CD8-positive, alpha-beta memory T cell (primary cell): ENCODE results near the gene CCDC110. TPM values are rescaled to one million over a fixed set of nuclear protein-coding genes. Genes with fewer than 3 reads are reported as not detected.

ENCODE experiments used
- CTCF ChIA-PET: fragments of 350-600 bp; sonication (Branson Sonifier 250); formaldehyde crosslinking; loops from one replicate; lab custom pipeline; 2021; ENCODE audit warnings: antibody characterized with exemption; lab: Charles Lee
- POLR2A ChIA-PET: fragments of 350-600 bp; sonication (Branson Sonifier 250); formaldehyde crosslinking; loops from one replicate; lab custom pipeline; 2021; ENCODE audit warnings: antibody characterized with exemption; lab: Charles Lee
- DNase-seq, 5 donors: peaks; one replicate each; pipeline versions ENCODE4 v3.0.0 to v3.0.0-alpha.2; 2020 to 2022; ENCODE audit warnings: mixed read lengths in 1 of 5
- H3K27ac ChIP-seq: one replicate; pipeline ENCODE4 v1.7.0; 2013; ENCODE audit warnings: low read depth, mild to moderate bottlenecking, low read length, moderate library complexity
- H3K27me3 ChIP-seq: 2 replicates; pipeline ENCODE4 v1.7.0; 2013; ENCODE audit warnings: low read length, mild to moderate bottlenecking; ENCODE audit not compliant: insufficient read depth, poor library complexity, severe bottlenecking
- H3K36me3 ChIP-seq: 2 replicates; pipeline ENCODE4 v1.7.0; 2013; ENCODE audit warnings: mild to moderate bottlenecking, low read length, moderate library complexity; ENCODE audit not compliant: insufficient read depth
- H3K4me1 ChIP-seq: 2 replicates; pipeline ENCODE4 v1.7.0; 2013; ENCODE audit warnings: mild to moderate bottlenecking, low read length, moderate library complexity; ENCODE audit not compliant: insufficient read depth
- H3K4me3 ChIP-seq: 2 replicates; pipeline ENCODE4 v1.7.0; 2013; ENCODE audit warnings: mild to moderate bottlenecking, low read length
- H3K9me3 ChIP-seq: 2 replicates; pipeline ENCODE4 v1.7.0; 2013; ENCODE audit warnings: mild to moderate bottlenecking, low read length
- H3K27ac Mint-ChIP-seq, 8 donors: one replicate each; pipeline ENCODE4 v1.8.0; 2020 to 2021; ENCODE audit warnings: mixed read lengths in 8 of 8, mild to moderate bottlenecking in 6 of 8, inconsistent platforms in 3 of 8, moderate library complexity in 3 of 8
- H3K27me3 Mint-ChIP-seq, 2 donors: one replicate each; pipeline ENCODE4 v1.8.0; 2020 to 2021; ENCODE audit warnings: mixed read lengths in 2 of 2, mild to moderate bottlenecking in 1 of 2, moderate library complexity in 1 of 2
- H3K36me3 Mint-ChIP-seq, 3 donors: one replicate each; pipeline ENCODE4 v1.8.0; 2020 to 2021; ENCODE audit warnings: mixed read lengths in 3 of 3, inconsistent platforms in 1 of 3, mild to moderate bottlenecking in 1 of 3
- H3K4me1 Mint-ChIP-seq, 3 donors: one replicate each; pipeline ENCODE4 v1.8.0; 2020 to 2021; ENCODE audit warnings: mixed read lengths in 3 of 3, inconsistent platforms in 1 of 3, mild to moderate bottlenecking in 1 of 3
- H3K4me3 Mint-ChIP-seq, 7 donors: one replicate each; pipeline ENCODE4 v1.8.0; 2020 to 2021; ENCODE audit warnings: mixed read lengths in 7 of 7, mild to moderate bottlenecking in 6 of 7, moderate library complexity in 4 of 7, inconsistent platforms in 2 of 7
- H3K9me3 Mint-ChIP-seq, 5 donors: one replicate each; pipeline ENCODE4 v1.8.0; 2020 to 2022; ENCODE audit warnings: mixed read lengths in 5 of 5, mild to moderate bottlenecking in 3 of 5, moderate library complexity in 2 of 5, inconsistent platforms in 1 of 5
- polyA plus RNA-seq: library from polyadenylated mRNA; unstranded; fragments of 300-500 nt; fragmentation: Illumina TruSeq; gene quantifications from one replicate; pipeline ENCODE4 v1.2.3, GENCODE V29; 2021
- total RNA-seq, 2 experiments: library from RNA; stranded (reverse); gene quantifications; one replicate each; pipeline ENCODE4 v1.2.3, GENCODE V29; 2021

Gene CCDC110
- total and polyA plus RNA-seq, 3 experiments from 2014 or later, result not detected

DNA sequence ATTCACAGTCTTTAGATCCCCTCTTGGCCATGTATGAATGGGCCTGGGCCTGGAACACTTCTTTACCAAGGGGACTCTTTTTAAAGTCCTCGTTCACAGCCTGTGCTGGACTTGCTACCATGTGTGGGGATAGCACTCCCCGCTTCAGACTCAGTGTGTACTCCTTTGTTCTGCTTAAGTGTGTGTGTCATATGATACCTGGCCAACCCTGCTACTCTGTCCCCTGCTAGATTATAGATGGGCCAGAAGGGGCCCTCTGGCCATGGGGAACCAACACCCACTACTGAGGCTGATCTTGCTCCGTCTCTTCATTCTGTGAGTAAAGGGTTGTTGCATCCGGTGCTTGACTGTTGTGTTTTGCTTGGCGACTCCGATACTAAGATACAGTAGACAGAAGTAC lies 8.0 kb downstream of the CCDC110 start:
- Mint-ChIP-seq H3K4me3 (no peak overlapping the region), H3K36me3 (no peaks in the 10 kb centered on the region), H3K4me1 (no peaks in the 10 kb centered on the region), H3K27ac (no peak overlapping the region), H3K27me3 (peaks cover 9 to 14% of the 10 kb centered on the region in 2 donors), H3K9me3 (no peaks in the 10 kb centered on the region)
- Histone ChIP-seq H3K27ac (no peak overlapping the region), H3K9me3 (no peaks in the 10 kb centered on the region), H3K4me3 (no peak overlapping the region), H3K27me3 (no peaks in the 10 kb centered on the region), H3K36me3 (no peaks in the 10 kb centered on the region), H3K4me1 (no peaks in the 10 kb centered on the region)
- ChIA-PET CTCF (no interaction called here), POLR2A (no interaction called here)
- no peak for DNase-seq

DNA sequence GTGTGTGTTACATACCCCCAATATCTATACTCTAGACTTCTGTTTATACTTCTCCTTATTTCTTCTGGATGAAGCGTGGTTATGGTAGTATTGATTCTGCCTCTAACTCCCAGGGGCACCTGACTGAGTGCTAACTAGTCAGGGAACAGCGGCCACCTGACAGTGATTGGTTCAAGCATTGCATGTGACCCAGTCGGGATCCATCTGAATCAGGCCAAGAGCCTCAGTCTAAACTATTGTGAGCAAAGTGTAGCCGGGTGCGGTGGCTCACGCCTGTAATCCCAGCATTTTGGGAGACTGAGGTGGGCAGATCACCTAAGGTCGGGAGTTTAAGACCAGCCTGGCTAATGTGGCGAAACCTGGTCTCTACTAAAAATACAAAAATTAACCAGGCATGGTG lies 10.0 kb downstream of the CCDC110 start:
- H3K27ac Mint-ChIP-seq, result peak overlapping the region in 1 of 8 donors; percentile 15
- Histone ChIP-seq H3K4me1 (no peaks in the 10 kb centered on the region), H3K9me3 (no peaks in the 10 kb centered on the region), H3K27ac (no peak overlapping the region), H3K27me3 (no peaks in the 10 kb centered on the region), H3K4me3 (no peak overlapping the region), H3K36me3 (no peaks in the 10 kb centered on the region)
- H3K4me1 Mint-ChIP-seq, result no peaks in the 10 kb centered on the region
- DNase-seq, result no peak
- no peaks in the 10 kb centered on the region for H3K9me3 Mint-ChIP-seq
- ChIA-PET POLR2A (interaction anchor here (1.0 kb wide), 1 partner anchor 21 kb away, joined by 3 read pairs; no protein-coding TSS in a partner anchor), CTCF (no interaction called here)
- no peaks in the 10 kb centered on the region for H3K36me3 Mint-ChIP-seq
- no peak overlapping the region for H3K4me3 Mint-ChIP-seq
- peaks cover 12 to 17% of the 10 kb centered on the region in 2 donors for H3K27me3 Mint-ChIP-seq

DNA sequence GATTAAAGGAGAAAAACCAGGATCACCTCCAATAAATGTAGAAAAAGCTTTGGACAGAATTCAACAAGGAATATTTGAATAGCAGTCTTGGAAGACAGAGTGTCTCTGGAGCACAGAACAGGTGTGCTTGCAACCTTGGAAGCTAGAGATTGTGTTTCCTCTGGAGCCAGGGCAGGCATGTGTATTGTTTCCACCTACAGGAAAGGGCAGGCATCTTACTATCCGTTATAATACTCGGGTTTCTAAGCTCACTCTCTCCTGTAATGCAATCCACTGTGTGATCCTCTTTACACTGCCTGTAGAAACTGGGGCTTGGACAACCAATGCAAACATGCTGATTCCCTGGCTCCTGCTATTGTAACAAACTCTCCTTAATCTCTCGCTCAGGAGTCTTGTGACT lies 14.4 kb downstream of the CCDC110 start:
- Histone ChIP-seq H3K27me3 (no peaks in the 10 kb centered on the region), H3K27ac (no peak overlapping the region), H3K36me3 (no peaks in the 10 kb centered on the region), H3K4me1 (no peaks in the 10 kb centered on the region), H3K4me3 (no peak overlapping the region), H3K9me3 (no peaks in the 10 kb centered on the region)
- CTCF ChIA-PET, result no interaction called here
- Mint-ChIP-seq H3K4me3 (no peak overlapping the region), H3K4me1 (no peaks in the 10 kb centered on the region), H3K27me3 (peaks cover 14 to 19% of the 10 kb centered on the region in 2 donors), H3K27ac (no peak overlapping the region), H3K9me3 (no peaks in the 10 kb centered on the region), H3K36me3 (no peaks in the 10 kb centered on the region)
- DNase-seq, result no peak
- POLR2A ChIA-PET, result no interaction called here

DNA sequence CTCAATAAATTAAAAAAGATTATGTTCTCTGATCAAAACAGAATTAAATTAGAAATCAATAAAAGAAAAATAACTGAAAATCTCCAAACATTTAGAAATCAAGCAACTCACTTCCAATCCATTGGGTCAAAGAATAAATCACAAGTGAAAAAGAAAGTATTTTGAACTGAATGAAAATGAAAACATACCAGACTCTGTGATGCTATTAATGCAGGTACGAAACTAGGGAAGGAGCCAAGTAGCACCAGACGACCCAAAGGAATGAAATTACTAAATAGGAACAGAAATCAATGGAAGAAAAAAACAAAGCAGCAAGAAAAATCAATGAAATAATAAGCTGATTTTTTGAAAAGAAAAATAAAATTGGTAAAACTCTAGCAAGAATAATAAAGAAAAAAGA lies 15.4 kb downstream of the CCDC110 start:
- no peaks in the 10 kb centered on the region for H3K27me3 ChIP-seq
- no peaks in the 10 kb centered on the region for H3K4me1 ChIP-seq
- no peaks in the 10 kb centered on the region for H3K36me3 Mint-ChIP-seq
- CTCF ChIA-PET, result no interaction called here
- H3K27ac Mint-ChIP-seq, result no peak overlapping the region
- H3K27ac ChIP-seq, result no peak overlapping the region
- POLR2A ChIA-PET, result no interaction called here
- H3K36me3 ChIP-seq, result no peaks in the 10 kb centered on the region
- H3K4me3 ChIP-seq, result no peak overlapping the region
- no peak for DNase-seq
- H3K9me3 Mint-ChIP-seq, result no peaks in the 10 kb centered on the region
- no peaks in the 10 kb centered on the region for H3K9me3 ChIP-seq
- H3K27me3 Mint-ChIP-seq, result peaks cover 11 to 24% of the 10 kb centered on the region in 2 donors
- no peaks in the 10 kb centered on the region for H3K4me1 Mint-ChIP-seq
- H3K4me3 Mint-ChIP-seq, result no peak overlapping the region

DNA sequence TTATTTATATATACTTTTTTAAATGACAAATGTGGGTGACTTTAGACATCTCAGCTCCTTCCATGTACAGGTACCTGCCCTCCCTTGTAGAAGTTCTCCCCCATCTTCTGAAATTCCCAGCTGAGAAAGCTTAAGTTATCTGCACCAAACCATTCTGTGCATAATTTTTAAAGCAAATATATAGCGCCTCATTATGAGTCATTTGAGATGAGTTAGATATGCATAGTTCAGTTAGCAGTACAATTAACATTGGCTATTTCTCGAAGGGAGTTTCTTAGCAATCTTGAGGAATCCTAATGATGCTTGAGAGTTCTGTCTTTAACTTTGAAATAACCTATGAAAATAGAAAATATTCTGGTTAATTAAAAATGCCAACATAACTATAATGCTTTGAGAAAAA lies 26.3 kb downstream of the CCDC110 start:
- Mint-ChIP-seq H3K36me3 (no peaks in the 10 kb centered on the region), H3K4me3 (no peak overlapping the region), H3K27ac (no peak overlapping the region), H3K4me1 (no peaks in the 10 kb centered on the region), H3K27me3 (peaks cover 4 to 20% of the 10 kb centered on the region in 2 donors), H3K9me3 (no peaks in the 10 kb centered on the region)
- POLR2A ChIA-PET, result no interaction called here
- no peaks in the 10 kb centered on the region for H3K4me1 ChIP-seq
- no peaks in the 10 kb centered on the region for H3K27me3 ChIP-seq
- CTCF ChIA-PET, result no interaction called here
- no peak overlapping the region for H3K4me3 ChIP-seq
- DNase-seq, result no peak
- no peaks in the 10 kb centered on the region for H3K9me3 ChIP-seq
- H3K36me3 ChIP-seq, result no peaks in the 10 kb centered on the region
- H3K27ac ChIP-seq, result no peak overlapping the region

DNA sequence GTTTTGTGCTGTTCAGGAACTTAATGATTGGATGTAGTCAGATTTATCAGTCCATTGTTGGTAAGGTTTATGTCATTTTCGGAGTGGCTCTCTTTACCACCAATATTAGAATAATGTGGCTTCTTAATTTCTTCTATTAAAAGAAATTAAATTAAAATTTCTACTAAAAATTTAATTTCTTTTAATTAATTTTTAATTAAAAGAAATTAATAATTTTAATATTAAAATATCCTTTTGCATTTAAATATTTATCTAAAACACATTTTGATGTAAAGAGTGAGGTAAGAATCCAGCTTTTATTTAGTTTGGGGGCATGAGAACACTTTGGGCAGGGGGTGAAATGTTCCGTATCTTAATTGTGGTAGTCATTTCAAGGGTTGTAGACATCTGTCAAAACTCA lies 30.1 kb downstream of the CCDC110 start:
- Mint-ChIP-seq H3K27me3 (peaks cover 0 to 11% of the 10 kb centered on the region in 2 donors), H3K4me1 (no peaks in the 10 kb centered on the region), H3K9me3 (no peaks in the 10 kb centered on the region), H3K4me3 (no peak overlapping the region), H3K27ac (no peak overlapping the region), H3K36me3 (no peaks in the 10 kb centered on the region)
- Histone ChIP-seq H3K4me3 (no peak overlapping the region), H3K36me3 (no peaks in the 10 kb centered on the region), H3K27ac (no peak overlapping the region), H3K4me1 (no peaks in the 10 kb centered on the region), H3K27me3 (no peaks in the 10 kb centered on the region), H3K9me3 (no peaks in the 10 kb centered on the region)
- no peak for DNase-seq
- CTCF ChIA-PET, result no interaction called here
- POLR2A ChIA-PET, result no interaction called here

DNA sequence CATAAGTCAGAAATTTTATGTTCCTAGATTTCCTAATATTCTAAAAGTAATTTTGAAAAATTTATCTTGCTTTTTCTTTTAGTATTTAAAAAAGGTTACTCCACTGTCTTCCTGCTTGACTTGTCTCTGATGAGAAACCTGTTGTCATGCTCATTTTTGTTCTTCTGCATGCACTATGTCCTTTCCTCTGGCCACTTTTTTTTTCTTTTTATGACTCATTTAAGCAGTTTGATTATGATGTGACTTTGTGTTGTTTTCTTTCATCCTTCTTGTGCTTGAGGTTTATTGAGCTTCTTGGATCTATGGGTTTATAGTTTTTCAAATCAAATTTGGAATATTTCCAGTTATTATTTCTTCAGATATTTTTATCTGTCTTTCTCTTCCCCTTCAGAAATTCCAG lies 33.7 kb downstream of the CCDC110 start:
- Mint-ChIP-seq H3K27me3 (peaks cover 2 to 19% of the 10 kb centered on the region in 2 donors), H3K27ac (no peak overlapping the region), H3K4me3 (no peak overlapping the region), H3K4me1 (no peaks in the 10 kb centered on the region), H3K9me3 (no peaks in the 10 kb centered on the region), H3K36me3 (no peaks in the 10 kb centered on the region)
- no peaks in the 10 kb centered on the region for H3K27me3 ChIP-seq
- no peaks in the 10 kb centered on the region for H3K4me1 ChIP-seq
- H3K9me3 ChIP-seq, result no peaks in the 10 kb centered on the region
- no peaks in the 10 kb centered on the region for H3K36me3 ChIP-seq
- no peak overlapping the region for H3K4me3 ChIP-seq
- POLR2A ChIA-PET, result no interaction called here
- CTCF ChIA-PET, result interaction anchor here (0.7 kb wide), 1 partner anchor 236 kb away, joined by 3 read pairs; no protein-coding TSS in a partner anchor
- no peak overlapping the region for H3K27ac ChIP-seq
- DNase-seq, result no peak

DNA sequence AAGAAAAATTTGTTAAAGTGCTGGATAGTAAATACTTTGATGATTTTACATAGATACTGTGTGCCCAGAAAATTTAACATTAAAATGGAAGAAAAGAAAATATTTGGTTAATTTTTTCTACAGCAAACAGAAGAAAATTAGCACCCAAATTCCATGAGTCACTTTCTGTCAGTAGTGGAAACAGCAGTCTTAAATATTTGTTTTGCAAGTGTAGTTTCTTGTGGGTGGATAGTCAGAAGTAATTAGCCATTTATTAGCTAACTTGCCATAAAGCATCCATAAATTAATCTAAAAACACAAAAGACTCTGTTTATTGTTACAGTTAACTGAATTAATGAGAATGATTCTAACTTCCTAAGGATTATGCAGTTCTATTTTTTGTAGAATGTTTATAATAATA lies 36.1 kb downstream of the CCDC110 start:
- Mint-ChIP-seq H3K27me3 (peaks cover 2 to 14% of the 10 kb centered on the region in 2 donors), H3K27ac (no peak overlapping the region), H3K4me1 (no peaks in the 10 kb centered on the region), H3K4me3 (no peak overlapping the region), H3K36me3 (no peaks in the 10 kb centered on the region), H3K9me3 (no peaks in the 10 kb centered on the region)
- no peak for DNase-seq
- no peak overlapping the region for H3K4me3 ChIP-seq
- ChIA-PET POLR2A (no interaction called here), CTCF (no interaction called here)
- no peaks in the 10 kb centered on the region for H3K36me3 ChIP-seq
- H3K27me3 ChIP-seq, result peaks cover 4% of the 10 kb centered on the region
- no peaks in the 10 kb centered on the region for H3K9me3 ChIP-seq
- no peaks in the 10 kb centered on the region for H3K4me1 ChIP-seq
- no peak overlapping the region for H3K27ac ChIP-seq

DNA sequence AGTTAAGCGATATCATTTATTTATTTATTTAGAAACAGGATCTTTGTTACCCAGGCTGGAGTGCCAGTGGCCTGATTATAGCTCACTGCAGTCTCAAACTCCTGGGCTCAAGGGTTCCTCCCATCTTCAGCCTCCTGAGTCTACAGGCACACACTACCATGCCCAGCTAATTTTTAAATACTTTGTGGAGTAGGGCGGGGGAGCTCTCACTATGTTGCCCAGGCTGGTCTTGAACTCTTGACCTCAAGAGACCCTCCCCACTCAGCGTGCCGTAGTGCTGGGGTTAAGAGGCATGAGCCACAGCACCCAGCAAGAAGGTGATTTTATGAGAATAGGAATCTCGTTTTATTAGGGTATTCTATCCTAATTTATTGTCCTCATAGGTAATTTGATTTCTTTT lies 41.9 kb downstream of the CCDC110 start:
- no peaks in the 10 kb centered on the region for H3K9me3 ChIP-seq
- H3K4me1 ChIP-seq, result peaks cover 11% of the 10 kb centered on the region
- H3K27ac Mint-ChIP-seq, result no peak overlapping the region
- H3K27ac ChIP-seq, result no peak overlapping the region
- H3K9me3 Mint-ChIP-seq, result no peaks in the 10 kb centered on the region
- no peaks in the 10 kb centered on the region for H3K36me3 ChIP-seq
- DNase-seq, result no peak
- H3K4me1 Mint-ChIP-seq, result peaks cover 9 to 14% (median 11%) of the 10 kb centered on the region in 3 donors
- POLR2A ChIA-PET, result no interaction called here
- H3K27me3 ChIP-seq, result peaks cover 4% of the 10 kb centered on the region
- H3K36me3 Mint-ChIP-seq, result peaks cover 0 to 10% (median 0%) of the 10 kb centered on the region in 3 donors
- no peak overlapping the region for H3K4me3 ChIP-seq
- CTCF ChIA-PET, result interaction anchor here (1.4 kb wide), 1 partner anchor 34 kb away, joined by 4 read pairs; the partner anchor contains the start of gene LRP2BP
- H3K27me3 Mint-ChIP-seq, result peaks cover 3 to 11% of the 10 kb centered on the region in 2 donors
- no peak overlapping the region for H3K4me3 Mint-ChIP-seq
